A673 (cell line): ENCODE results near the gene MAP2.

Experiments used
- CTCF ChIP-seq: fragments of 300-800, 200-600 bp; sonication (generic); conservative IDR thresholded peaks from 2 replicates; pipeline ENCODE4 v1.5.1; 2017; ENCODE audit warnings: low read depth, mild to moderate bottlenecking, antibody characterized with exemption, low read length, moderate library complexity, mixed read lengths
- EZH2 ChIP-seq: fragments of 200-600 bp; sonication (generic); IDR thresholded peaks from 2 replicates; pipeline ENCODE4 v1.6.1; 2017; ENCODE audit warnings: borderline replicate concordance, low read depth, mild to moderate bottlenecking, mixed read lengths, antibody characterized with exemption, low read length; ENCODE audit not compliant: poor library complexity, severe bottlenecking

- TF ChIP-seq CTCF (no peak), EZH2 (no peak)
Observed at GRCh38 chr2:209653134-209653533, 229.3 kb downstream of the MAP2 start.
